CD4-positive, alpha-beta T cell (primary cell): Measurements from ENCODE around the gene KMT5C. TPM values are rescaled to one million over a fixed set of nuclear protein-coding genes. Genes with fewer than 3 reads are reported as not detected.

Experiments used
- ATAC-seq: fragments of 200-7000 bp; cut with Tn5 transposase; one replicate; pipeline ENCODE4 v1.10.0; 2022; ENCODE audit warnings: mild to moderate bottlenecking; ENCODE audit not compliant: poor library complexity
- CTCF ChIA-PET: fragments of 350-600 bp; sonication (Branson Sonifier 250); formaldehyde crosslinking; loops from one replicate; lab custom pipeline; 2021; ENCODE audit warnings: antibody characterized with exemption, inconsistent platforms; lab: Charles Lee
- POLR2A ChIA-PET: fragments of 350-600 bp; sonication (Branson Sonifier 250); formaldehyde crosslinking; loops from one replicate; lab custom pipeline; 2021; ENCODE audit warnings: antibody characterized with exemption, inconsistent platforms; lab: Charles Lee
- DNase-seq, 14 experiments: peaks; one replicate each; pipeline ENCODE4 v3.0.0-alpha.2; 2013 to 2020; ENCODE audit warnings: mixed read lengths in 2 of 14
- H3K27ac ChIP-seq, 2 donors: one replicate each; pipeline versions ENCODE4 v1.5.1 to v1.7.0; 2013; ENCODE audit warnings: low read length in 2 of 2, low read depth in 1 of 2, mild to moderate bottlenecking in 1 of 2
- H3K27me3 ChIP-seq, 2 experiments: 1 replicate in 1 of 2; 2 replicates in 1 of 2; pipeline versions ENCODE4 v1.6.1 to v1.7.0; 2013; ENCODE audit warnings: low read length in 2 of 2, control low read depth in 1 of 2, mild to moderate bottlenecking in 1 of 2, moderate library complexity in 1 of 2; ENCODE audit not compliant: insufficient read depth in 2 of 2, control insufficient read depth in 1 of 2
- H3K36me3 ChIP-seq: one replicate; pipeline ENCODE4 v1.6.1; 2013; ENCODE audit warnings: low read length, control low read depth; ENCODE audit not compliant: insufficient read depth
- H3K4me1 ChIP-seq: one replicate; pipeline ENCODE4 v1.6.1; 2013; ENCODE audit warnings: low read length, control low read depth; ENCODE audit not compliant: insufficient read depth
- H3K4me3 ChIP-seq: one replicate; pipeline ENCODE4 v1.5.1; 2013; ENCODE audit warnings: mild to moderate bottlenecking, low read length, moderate library complexity
- H3K9me3 ChIP-seq, 2 experiments: 1 replicate in 1 of 2; 2 replicates in 1 of 2; pipeline versions ENCODE4 v1.6.1 to v1.7.0; 2013; ENCODE audit warnings: low read length in 2 of 2, mild to moderate bottlenecking in 2 of 2, control low read depth in 1 of 2, moderate library complexity in 1 of 2; ENCODE audit not compliant: control insufficient read depth in 1 of 2, insufficient read depth in 1 of 2
- H3K27ac Mint-ChIP-seq: one replicate; pipeline ENCODE4 v1.8.0; 2020; ENCODE audit warnings: mixed read lengths
- H3K27me3 Mint-ChIP-seq: one replicate; pipeline ENCODE4 v1.8.0; 2021; ENCODE audit warnings: mixed read lengths
- H3K36me3 Mint-ChIP-seq: one replicate; pipeline ENCODE4 v1.8.0; 2021; ENCODE audit warnings: low read depth, mixed read lengths
- H3K4me1 Mint-ChIP-seq: one replicate; pipeline ENCODE4 v1.8.0; 2021; ENCODE audit warnings: low read depth, mixed read lengths
- H3K4me3 Mint-ChIP-seq: one replicate; pipeline ENCODE4 v1.8.0; 2020; ENCODE audit warnings: mild to moderate bottlenecking, mixed read lengths
- H3K9me3 Mint-ChIP-seq: one replicate; pipeline ENCODE4 v1.8.0; 2020; ENCODE audit warnings: mixed read lengths
- intact Hi-C, 2 experiments: fragments of 100-400 bp; cut with DNase I in 1 of 2; cut with micrococcal nuclease in 1 of 2; formaldehyde crosslinking; loops; one replicate each; pipeline versions ENCODE4 v1.15.1 to v1.9.0; 2023 to 2025; cut with DNase I, micrococcal nuclease
- total RNA-seq, 174 experiments: library from RNA in 2 of 174; stranded (reverse) in 2 of 174; gene quantifications; one replicate each; pipeline ENCODE4 v1.2.3 and lab custom pipeline; 2021 to 2026
- TF ChIP-seq, protein P1 (sequence below): fragments of 200-600 bp; IDR thresholded peaks from one replicate; pipeline ENCODE4 v1.8.0; 2022; ENCODE audit warnings: antibody characterized with exemption, mild to moderate bottlenecking

Gene KMT5C
- total RNA-seq, 2 experiments from 2014 or later, result 113 to 115 TPM

DNA sequence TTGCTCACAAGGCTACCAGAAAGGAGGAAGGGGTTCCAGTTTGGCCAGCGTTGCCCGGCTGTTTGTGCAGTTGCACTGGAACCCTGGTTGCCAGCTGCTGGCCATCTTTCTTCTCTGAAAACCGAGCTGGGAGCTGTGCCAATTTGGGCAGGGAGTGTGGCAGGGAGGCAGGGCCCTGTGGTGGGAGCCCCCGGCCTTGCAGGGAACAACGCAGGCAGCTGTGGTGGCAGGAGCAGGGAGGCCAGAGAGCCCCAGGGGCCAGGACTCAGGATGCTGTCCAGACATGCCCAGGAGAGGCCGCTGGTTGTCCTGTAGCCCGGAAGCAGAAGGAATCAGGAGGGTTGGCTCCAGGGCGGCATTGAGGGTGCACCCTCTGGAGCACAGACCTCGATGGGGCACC is 4.8 kb downstream of the KMT5C start:
- Mint-ChIP-seq H3K4me1 (peaks cover 9% of the 10 kb centered on the region), H3K4me3 (no peak overlapping the region), H3K9me3 (no peaks in the 10 kb centered on the region), H3K27me3 (no peaks in the 10 kb centered on the region), H3K36me3 (peaks cover 20% of the 10 kb centered on the region), H3K27ac (no peak overlapping the region)
- Histone ChIP-seq H3K36me3 (peaks cover 8% of the 10 kb centered on the region), H3K9me3 (peaks cover 0 to 3% of the 10 kb centered on the region in 2 experiments), H3K27me3 (peaks cover 0 to 4% of the 10 kb centered on the region in 2 experiments), H3K4me3 (no peak overlapping the region), H3K4me1 (peaks cover 19% of the 10 kb centered on the region), H3K27ac (no peak overlapping the region)
- ChIA-PET POLR2A (no interaction called here), CTCF (interaction anchor here (0.7 kb wide), 1 partner anchor 89 kb away, joined by 4 read pairs; no protein-coding TSS in a partner anchor)
- DNase-seq (no peak), ATAC-seq (no peak)
- intact Hi-C loops, result no loop called here
- TF ChIP-seq, protein P1, sequence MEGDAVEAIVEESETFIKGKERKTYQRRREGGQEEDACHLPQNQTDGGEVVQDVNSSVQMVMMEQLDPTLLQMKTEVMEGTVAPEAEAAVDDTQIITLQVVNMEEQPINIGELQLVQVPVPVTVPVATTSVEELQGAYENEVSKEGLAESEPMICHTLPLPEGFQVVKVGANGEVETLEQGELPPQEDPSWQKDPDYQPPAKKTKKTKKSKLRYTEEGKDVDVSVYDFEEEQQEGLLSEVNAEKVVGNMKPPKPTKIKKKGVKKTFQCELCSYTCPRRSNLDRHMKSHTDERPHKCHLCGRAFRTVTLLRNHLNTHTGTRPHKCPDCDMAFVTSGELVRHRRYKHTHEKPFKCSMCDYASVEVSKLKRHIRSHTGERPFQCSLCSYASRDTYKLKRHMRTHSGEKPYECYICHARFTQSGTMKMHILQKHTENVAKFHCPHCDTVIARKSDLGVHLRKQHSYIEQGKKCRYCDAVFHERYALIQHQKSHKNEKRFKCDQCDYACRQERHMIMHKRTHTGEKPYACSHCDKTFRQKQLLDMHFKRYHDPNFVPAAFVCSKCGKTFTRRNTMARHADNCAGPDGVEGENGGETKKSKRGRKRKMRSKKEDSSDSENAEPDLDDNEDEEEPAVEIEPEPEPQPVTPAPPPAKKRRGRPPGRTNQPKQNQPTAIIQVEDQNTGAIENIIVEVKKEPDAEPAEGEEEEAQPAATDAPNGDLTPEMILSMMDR, result no peak

DNA sequence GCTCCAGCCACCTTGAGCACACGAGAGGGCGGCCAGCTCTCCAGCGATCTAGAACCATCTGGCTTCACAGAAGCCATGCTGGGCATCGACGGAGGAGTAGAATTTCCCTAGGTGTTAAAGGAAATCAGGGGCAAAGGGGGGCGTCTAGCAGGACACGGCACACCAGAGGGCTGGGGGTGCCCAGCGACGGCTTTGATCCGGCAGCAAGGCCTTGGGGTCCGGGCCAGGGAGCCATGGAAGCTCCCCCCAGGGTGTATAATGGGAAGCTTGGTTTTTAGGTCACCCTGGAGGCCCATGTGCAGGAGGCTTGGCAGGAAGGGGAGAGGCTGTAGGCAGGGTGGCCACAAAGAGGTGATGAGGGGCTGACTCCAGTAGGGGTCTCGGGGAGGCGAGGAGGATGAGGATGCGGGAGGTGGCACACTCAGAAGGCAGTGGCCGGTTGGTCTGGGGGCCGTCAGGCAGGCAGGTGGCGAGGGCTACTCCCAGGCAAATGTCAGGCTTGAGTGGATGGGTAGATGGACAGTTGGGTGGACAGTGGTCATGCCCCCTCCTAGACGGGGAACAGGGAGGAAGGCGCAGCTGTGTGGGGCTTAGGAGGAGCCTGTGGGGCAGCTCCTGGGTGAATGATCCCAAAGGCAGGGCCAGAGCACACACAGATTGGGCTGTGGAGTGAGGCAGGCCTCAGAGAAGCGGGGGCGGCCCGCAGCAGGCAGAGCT is 5.6 kb downstream of the KMT5C start:
- DNase-seq, result no peak
- ChIA-PET CTCF (no interaction called here), POLR2A (no interaction called here)
- TF ChIP-seq, protein P1, result no peak
- no peak for ATAC-seq
- no peak overlapping the region for H3K4me3 ChIP-seq
- peaks cover 0 to 4% of the 10 kb centered on the region in 2 experiments for H3K27me3 ChIP-seq
- no peak overlapping the region for H3K27ac Mint-ChIP-seq
- peaks cover 15% of the 10 kb centered on the region for H3K4me1 ChIP-seq
- peaks cover 8% of the 10 kb centered on the region for H3K36me3 ChIP-seq
- no peaks in the 10 kb centered on the region for H3K27me3 Mint-ChIP-seq
- peaks cover 0 to 3% of the 10 kb centered on the region in 2 experiments for H3K9me3 ChIP-seq
- H3K36me3 Mint-ChIP-seq, result peaks cover 15% of the 10 kb centered on the region
- H3K27ac ChIP-seq, result no peak overlapping the region
- H3K4me3 Mint-ChIP-seq, result no peak overlapping the region
- H3K4me1 Mint-ChIP-seq, result peaks cover 4% of the 10 kb centered on the region
- no peaks in the 10 kb centered on the region for H3K9me3 Mint-ChIP-seq
- intact Hi-C loops, result no loop called here

DNA sequence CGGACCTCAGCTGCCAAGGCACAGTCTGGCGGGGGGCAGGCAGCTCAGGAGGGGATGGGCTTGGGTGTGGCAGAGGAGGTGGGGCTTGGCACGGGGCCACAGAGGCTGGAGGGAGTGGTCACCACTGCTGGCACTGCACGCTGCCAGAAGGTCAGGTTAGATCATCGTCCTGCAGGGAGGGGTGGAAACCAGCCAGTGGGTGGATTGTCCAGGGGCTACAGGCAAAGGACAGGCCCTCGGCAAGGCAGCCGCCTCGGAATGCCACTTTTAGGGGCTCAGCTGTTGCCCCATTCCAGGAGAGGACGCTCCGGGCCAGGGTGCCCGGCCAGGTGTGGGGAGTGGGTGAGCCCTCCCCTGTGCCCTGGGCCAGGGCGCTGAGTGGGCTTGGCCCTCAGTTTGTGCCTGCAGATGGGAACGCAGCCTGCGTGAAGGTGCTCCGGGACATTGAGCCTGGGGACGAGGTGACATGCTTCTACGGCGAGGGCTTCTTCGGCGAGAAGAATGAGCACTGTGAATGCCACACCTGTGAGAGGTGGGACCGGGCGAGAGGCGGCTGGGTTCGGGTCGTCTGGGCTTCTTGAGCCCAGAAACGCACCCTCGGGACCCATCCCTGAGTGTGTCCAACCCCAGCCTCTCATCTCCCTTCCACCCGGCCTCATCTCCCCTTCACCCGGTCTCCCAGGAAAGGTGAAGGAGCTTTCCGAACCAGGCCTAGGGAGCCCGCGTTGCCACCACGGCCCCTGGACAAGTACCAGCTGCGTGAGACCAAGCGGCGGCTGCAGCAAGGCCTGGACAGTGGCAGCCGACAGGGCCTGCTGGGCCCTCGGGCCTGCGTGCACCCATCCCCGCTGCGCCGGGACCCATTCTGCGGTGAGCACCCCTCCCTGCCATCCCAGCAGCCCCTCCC is 6.4 kb downstream of the KMT5C start:
- TF ChIP-seq, protein P1, result no peak
- H3K4me3 ChIP-seq, result no peak overlapping the region
- Mint-ChIP-seq H3K36me3 (peaks cover 15% of the 10 kb centered on the region), H3K9me3 (no peaks in the 10 kb centered on the region), H3K4me1 (peaks cover under 1% of the 10 kb centered on the region), H3K27ac (no peak overlapping the region), H3K4me3 (no peak overlapping the region), H3K27me3 (peaks cover 6% of the 10 kb centered on the region)
- H3K27me3 ChIP-seq, result peaks cover under 1 to 3% of the 10 kb centered on the region in 2 experiments
- H3K4me1 ChIP-seq, result peaks cover 7% of the 10 kb centered on the region
- intact Hi-C loops, result no loop called here
- CTCF ChIA-PET, result no interaction called here
- peaks cover 0 to 3% of the 10 kb centered on the region in 2 experiments for H3K9me3 ChIP-seq
- POLR2A ChIA-PET, result no interaction called here
- no peak for DNase-seq
- H3K27ac ChIP-seq, result no peak overlapping the region
- ATAC-seq, result no peak
- H3K36me3 ChIP-seq, result peaks cover 8% of the 10 kb centered on the region
